C4-2B (cell line): Measurements from ENCODE around the gene PARPBP.

Experiments
- CTCF ChIP-seq: fragments of 450-650 bp; conservative IDR thresholded peaks from 2 replicates; pipeline ENCODE4 v1.5.1; 2017; ENCODE audit warnings: mild to moderate bottlenecking
- ZFX ChIP-seq: fragments of 450-650 bp; IDR thresholded peaks from 2 replicates; pipeline ENCODE4 v1.6.1; 2017

- TF ChIP-seq CTCF (no peak), ZFX (no peak)
These were observed 13.1 kb upstream of the PARPBP start for GRCh38 chr12:102106905-102107304.
